HG03575 (cell line): ENCODE measurements around the gene NCR2.

Experiments
- ATAC-seq: cut with Tn5 transposase; IDR thresholded peaks from one replicate; pipeline ENCODE4 v1.9.1; 2021; ENCODE audit not compliant: unreplicated experiment, insufficient number of reproducible peaks, low FRiP score; ENCODE audit errors: extremely low read depth

NCR2 gene

GRCh38 chr6:41325446-41326066 lies 9.9 kb upstream of the NCR2 start:
- ATAC-seq, result no peak

GRCh38 chr6:41326092-41326491 lies 9.3 kb upstream of the NCR2 start:
- ATAC-seq, result no peak

- no peak for ATAC-seq
Measured at GRCh38 chr6:41327177-41327576, 8.2 kb upstream of the NCR2 start.

GRCh38 chr6:41331401-41332150 lies 3.8 kb upstream of the NCR2 start:
- no peak for ATAC-seq

- no peak for ATAC-seq
Measured at GRCh38 chr6:41332241-41332640, 3.2 kb upstream of the NCR2 start.

GRCh38 chr6:41332842-41333736 lies 2.3 kb upstream of the NCR2 start:
- no peak for ATAC-seq

- no peak for ATAC-seq
Measured at GRCh38 chr6:41334482-41335040, 847 bp upstream of the NCR2 start.

GRCh38 chr6:41335943-41336342 lies 535 bp downstream of the NCR2 start:
- no peak for ATAC-seq

- ATAC-seq, result no peak
Measured at GRCh38 chr6:41336824-41337223, 1.4 kb downstream of the NCR2 start.

- no peak for ATAC-seq
Measured at GRCh38 chr6:41337709-41338108, 2.3 kb downstream of the NCR2 start.

- no peak for ATAC-seq
Measured at GRCh38 chr6:41338659-41339058, 3.3 kb downstream of the NCR2 start.

GRCh38 chr6:41341580-41341979 lies 6.2 kb downstream of the NCR2 start:
- ATAC-seq, result no peak

GRCh38 chr6:41342241-41342640 lies 6.8 kb downstream of the NCR2 start:
- ATAC-seq, result no peak

GRCh38 chr6:41343641-41344187 lies 8.3 kb downstream of the NCR2 start:
- ATAC-seq, result no peak

- ATAC-seq, result no peak
Measured at GRCh38 chr6:41344876-41345275, 9.5 kb downstream of the NCR2 start.

- no peak for ATAC-seq
Measured at GRCh38 chr6:41345901-41346300, 10.5 kb downstream of the NCR2 start.

GRCh38 chr6:41346441-41346840 lies 11.0 kb downstream of the NCR2 start:
- ATAC-seq, result no peak

GRCh38 chr6:41347378-41348050 lies 12.1 kb downstream of the NCR2 start:
- no peak for ATAC-seq

- no peak for ATAC-seq
Measured at GRCh38 chr6:41348934-41349333, 13.5 kb downstream of the NCR2 start.
